Prostate gland (tissue), 2 donors: ENCODE data around the gene TFF2. TPM values are rescaled to one million over a fixed set of nuclear protein-coding genes. Genes with fewer than 3 reads are reported as not detected.

Experiments used
- DNase-seq: peaks from one replicate; pipeline ENCODE4 v3.0.0-alpha.2; 2019; ENCODE audit warnings: low spot score
- H3K27ac ChIP-seq, 2 donors: fragments of 200-600 bp; sonication (generic); 2 replicates each; pipeline ENCODE4 v1.5.1; 2017 to 2019
- H3K27me3 ChIP-seq: fragments of 200-600 bp; sonication (generic); replicated peaks from 2 replicates; pipeline ENCODE4 v1.5.1; 2019; ENCODE audit not compliant: insufficient read depth
- H3K36me3 ChIP-seq, 2 donors: fragments of 200-600 bp; sonication (generic); 1 replicate in 1 of 2; 2 replicates in 1 of 2; pipeline versions ENCODE4 v1.5.1 to v1.8.1; 2017 to 2019
- H3K4me1 ChIP-seq: fragments of 200-600 bp; sonication (generic); replicated peaks from 2 replicates; pipeline ENCODE4 v1.5.1; 2019
- H3K4me3 ChIP-seq, 2 donors: fragments of 200-600 bp; sonication (generic); 2 replicates each; pipeline ENCODE4 v1.5.1; 2017 to 2019
- H3K9me3 ChIP-seq: fragments of 200-600 bp; sonication (generic); 2 replicates; pipeline ENCODE4 v1.5.1; 2017
- CTCF ChIP-seq, 4 experiments: fragments of 200-600 bp in 2 of 4; fragments of 450-650 bp in 2 of 4; sonication (generic) in 2 of 4; IDR thresholded peaks; 1 replicate in 3 of 4; 2 replicates in 1 of 4; pipeline ENCODE4 v1.5.1; 2016 to 2019; ENCODE audit warnings: antibody characterized with exemption in 4 of 4, mild to moderate bottlenecking in 2 of 4, moderate library complexity in 2 of 4
- POLR2A ChIP-seq: fragments of 450-650 bp; IDR thresholded peaks from one replicate; pipeline ENCODE4 v1.6.1; 2016; ENCODE audit warnings: antibody characterized with exemption, mild to moderate bottlenecking
- POLR2AphosphoS5 ChIP-seq: sonication (generic); formaldehyde crosslinking; IDR thresholded peaks from one replicate; pipeline ENCODE4 v1.6.1; 2017; ENCODE audit warnings: antibody characterized with exemption
- WGBS: methylation state at CpG from one replicate; pipeline ENCODE4 v1.1.5; 2018; 5-methylcytosine and 5-hydroxymethylcytosine counted together
- intact Hi-C: fragments of 100-400 bp; cut with DNase I; formaldehyde crosslinking; loops from one replicate; pipeline ENCODE4 v1.14.2; 2022
- total RNA-seq, 2 donors: library from RNA; depleted of rRNA; stranded (reverse); fragments of >200 nt; gene quantifications; one replicate each; pipeline ENCODE4 v1.1.0, GENCODE V29; 2016

Gene TFF2
- total RNA-seq, 2 donors from 2014 or later, result not detected

- H3K27ac ChIP-seq, result no peak overlapping the region
- no peak overlapping the region for H3K4me3 ChIP-seq
- H3K36me3 ChIP-seq, result no peaks in the 10 kb centered on the region
- peaks cover 5% of the 10 kb centered on the region for H3K4me1 ChIP-seq
- peak; percentile 61 for DNase-seq
- H3K27me3 ChIP-seq, result no peaks in the 10 kb centered on the region
- TF ChIP-seq POLR2A (no peak), CTCF (IDR thresholded peaks at IDR 0.05) (peak; percentile 51 to 93 (median 71)), POLR2AphosphoS5 (peak; percentile 48)
- H3K9me3 ChIP-seq, result no peaks in the 10 kb centered on the region
- WGBS, result 74% methylated on average over 1 of the region's 1 CpG
- intact Hi-C loops, result no loop called here
These were observed 30.7 kb upstream of the TFF2 start for GRCh38 chr21:42381347-42381984.

GRCh38 chr21:42379426-42380215 is 28.8 kb upstream of the TFF2 start:
- Histone ChIP-seq H3K36me3 (no peaks in the 10 kb centered on the region), H3K27me3 (no peaks in the 10 kb centered on the region), H3K9me3 (no peaks in the 10 kb centered on the region), H3K4me1 (peaks cover 6% of the 10 kb centered on the region), H3K27ac (no peak overlapping the region), H3K4me3 (no peak overlapping the region)
- intact Hi-C loops, result no loop called here
- WGBS, result 87% methylated on average over 17 of the region's 17 CpGs
- no peak for TF ChIP-seq POLR2A
- TF ChIP-seq CTCF (IDR thresholded peaks at IDR 0.05), result no peak
- no peak for TF ChIP-seq POLR2AphosphoS5
- DNase-seq, result no peak

GRCh38 chr21:42378418-42378817 is 27.6 kb upstream of the TFF2 start:
- DNase-seq, result no peak

GRCh38 chr21:42377951-42378340 is 27.2 kb upstream of the TFF2 start:
- H3K4me1 ChIP-seq, result peaks cover 6% of the 10 kb centered on the region
- H3K27me3 ChIP-seq, result no peaks in the 10 kb centered on the region
- intact Hi-C loops, result no loop called here
- no peaks in the 10 kb centered on the region for H3K36me3 ChIP-seq
- DNase-seq, result no peak
- 91% methylated on average over 5 of the region's 5 CpGs for WGBS
- no peaks in the 10 kb centered on the region for H3K9me3 ChIP-seq
- no peak for TF ChIP-seq POLR2A
- TF ChIP-seq POLR2AphosphoS5, result no peak
- TF ChIP-seq CTCF (IDR thresholded peaks at IDR 0.05), result no peak
- H3K4me3 ChIP-seq, result no peak overlapping the region
- H3K27ac ChIP-seq, result no peak overlapping the region

More at GRCh38 chr21:42378418-42378817, 27.6 kb upstream of the TFF2 start:
- no peak overlapping the region for H3K4me3 ChIP-seq
- peaks cover 6% of the 10 kb centered on the region for H3K4me1 ChIP-seq
- WGBS, result 80% methylated on average over 8 of the region's 8 CpGs
- H3K36me3 ChIP-seq, result no peaks in the 10 kb centered on the region
- intact Hi-C loops, result no loop called here
- H3K9me3 ChIP-seq, result no peaks in the 10 kb centered on the region
- H3K27ac ChIP-seq, result no peak overlapping the region
- TF ChIP-seq POLR2AphosphoS5, result no peak
- TF ChIP-seq CTCF (IDR thresholded peaks at IDR 0.05), result no peak
- TF ChIP-seq POLR2A, result no peak
- H3K27me3 ChIP-seq, result no peaks in the 10 kb centered on the region
